K562 treated with DMSO at 1 percent for 12 hours (cell line): ENCODE measurements around the gene IRS2. TPM values are rescaled to one million over a fixed set of nuclear protein-coding genes. Genes with fewer than 3 reads are reported as not detected.

Experiments used
- total RNA-seq: library from RNA; unstranded; fragments of 300-600 nt; gene quantifications from 2 replicates; pipeline ENCODE4 v1.2.3, GENCODE V29; 2022; ENCODE audit not compliant: insufficient read depth

Gene IRS2
- total RNA-seq = 1.9 and 8.4 TPM in 2 replicates

DNA sequence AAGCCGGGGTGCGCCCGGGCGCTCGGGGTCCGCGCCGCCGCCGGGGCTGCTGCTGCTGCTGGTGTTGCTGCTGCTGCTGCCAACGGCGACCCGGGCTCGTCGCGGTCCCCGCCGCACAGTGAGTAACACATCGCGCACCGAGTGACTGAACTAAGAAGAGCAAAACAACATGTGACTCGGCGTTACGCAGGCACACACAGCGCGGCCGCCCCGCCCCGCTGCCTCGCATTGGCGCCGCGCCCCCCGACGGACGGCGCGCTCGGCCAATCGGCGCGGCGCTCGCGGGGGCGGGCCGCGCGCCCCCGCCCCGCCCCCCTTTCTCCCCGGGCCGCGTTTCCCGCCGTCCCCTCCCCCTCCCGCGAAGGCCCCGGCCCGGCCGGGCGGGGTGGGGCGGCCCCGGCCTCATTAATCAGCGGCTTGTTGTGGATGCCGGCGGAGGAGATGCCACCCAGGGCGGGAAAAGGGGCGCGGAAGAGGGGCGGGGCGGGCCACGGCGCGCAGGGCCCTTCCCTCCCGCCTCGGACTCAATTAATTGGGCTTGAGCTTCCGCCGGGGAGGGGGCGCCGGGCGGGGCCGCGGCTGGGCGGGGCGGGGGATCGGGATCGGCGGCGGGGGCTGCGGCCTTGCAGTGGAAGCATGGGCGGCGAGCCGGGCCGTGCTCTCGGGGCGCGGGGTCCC lies at the start of gene IRS2:
Gene IRS2 (minus strand): TSS at position 127 of the 678 bp plus-strand sequence. CDS start 530 bp downstream, outside the sequence.

